ENCODE measurements around the gene SEL1L2.

Gene SEL1L2

DNA sequence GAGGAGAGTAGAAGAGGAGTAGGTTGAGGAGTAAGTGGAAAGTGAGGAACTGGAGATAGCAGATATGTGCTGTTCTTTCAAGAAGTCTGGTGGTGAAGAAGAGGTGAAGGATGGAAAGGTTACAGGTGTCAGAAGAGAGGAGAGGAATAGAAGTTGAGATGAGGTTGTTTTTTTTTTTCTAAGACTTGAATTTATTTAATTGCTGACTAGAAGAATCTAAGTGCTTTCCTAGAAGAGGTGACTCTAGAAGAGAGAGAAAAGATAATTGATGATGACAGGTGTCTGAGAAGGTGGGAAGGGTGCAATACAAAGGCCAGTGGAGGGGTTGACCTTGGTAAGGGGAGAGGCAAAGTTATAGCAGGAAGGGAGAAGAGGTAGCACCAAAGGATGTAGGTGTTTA lies 180.0 kb downstream of the SEL1L2 start:
- no peak for DNase-seq

DNA sequence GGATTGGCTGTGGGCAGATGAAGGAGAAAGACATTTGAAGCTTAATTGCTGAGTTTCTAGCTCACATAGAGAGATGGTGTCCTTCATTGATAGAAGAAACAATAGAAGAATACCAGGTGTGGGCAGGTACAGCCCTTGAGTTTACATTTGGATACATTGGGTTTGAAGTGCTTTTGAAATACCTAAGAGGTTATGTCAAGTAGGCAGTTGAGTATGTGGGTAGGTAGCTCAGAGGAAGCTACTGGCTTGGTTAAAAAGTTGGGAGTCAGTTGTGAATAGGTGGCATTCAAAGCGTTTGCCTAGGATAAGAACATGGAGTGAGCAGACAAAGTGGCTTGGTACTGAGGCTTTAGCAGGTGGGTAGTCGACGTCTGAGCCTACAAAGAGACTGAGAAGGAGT lies 180.6 kb downstream of the SEL1L2 start:
- peak in 1 of 3 experiments; percentile 79 for DNase-seq

- DNase-seq: peak in 1 of 3 experiments; percentile 35
Measured at GRCh38 chr20:13809373-13809772, 181.0 kb downstream of the SEL1L2 start.

- DNase-seq: peak; percentile 48 to 82 (median 54)
Measured at GRCh38 chr20:13800728-13801134, 189.7 kb downstream of the SEL1L2 start.

- DNase-seq: no peak
Measured at GRCh38 chr20:13799974-13800373, 190.4 kb downstream of the SEL1L2 start.
